ENCODE results near the gene GNL1. TPM values are rescaled to one million over a fixed set of nuclear protein-coding genes. Genes with fewer than 3 reads are reported as not detected.

The GNL1 gene
- total RNA-seq, 1 experiment from 2014 or later, result 42.4 TPM

DNA sequence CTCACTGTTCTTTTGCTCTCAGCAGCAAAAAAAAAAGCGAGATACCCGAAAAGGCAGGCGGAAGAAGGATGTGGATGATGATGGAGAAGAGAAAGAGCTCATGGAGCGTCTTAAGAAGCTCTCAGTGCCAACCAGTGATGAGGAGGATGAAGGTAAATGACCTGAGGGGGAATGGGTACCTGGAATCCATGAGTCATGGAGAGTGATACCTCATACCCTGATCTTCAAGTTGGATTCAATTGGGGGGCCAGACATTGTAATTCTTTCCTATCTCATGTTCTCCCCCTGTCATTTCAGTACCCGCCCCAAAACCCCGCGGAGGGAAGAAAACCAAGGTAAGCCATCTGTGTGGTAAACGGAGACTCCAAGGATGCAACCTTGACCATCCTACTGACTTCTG is 21.8 kb upstream of the GNL1 start:
- no peaks in the 10 kb centered on the region for H3K4me1 ChIP-seq
- H3K4me3 ChIP-seq, result no peak overlapping the region
- H3K36me3 ChIP-seq, result peaks cover 62% of the 10 kb centered on the region
- no peaks in the 10 kb centered on the region for H3K9me3 ChIP-seq (replicated peaks)
- no peak overlapping the region for H3K27ac ChIP-seq
- DNase-seq, result no peak
- no peaks in the 10 kb centered on the region for H3K27me3 ChIP-seq

GRCh38 chr6:30573113-30573512 is 16.8 kb upstream of the GNL1 start:
- Histone ChIP-seq H3K4me3 (no peak overlapping the region), H3K4me1 (peaks cover 3% of the 10 kb centered on the region; the same call in 1 of the 2 replicates), H3K27me3 (no peaks in the 10 kb centered on the region), H3K27ac (no peak overlapping the region), H3K36me3 (peaks cover 27% of the 10 kb centered on the region), H3K9me3 (replicated peaks) (no peaks in the 10 kb centered on the region)
- DNase-seq, result no peak

- no peak for DNase-seq
- H3K4me1 ChIP-seq, result peaks cover 3% of the 10 kb centered on the region; the same call in 1 of the 2 replicates
- H3K4me3 ChIP-seq, result peak overlapping the region; percentile 95
- H3K27me3 ChIP-seq, result no peaks in the 10 kb centered on the region
- H3K9me3 ChIP-seq (replicated peaks), result no peaks in the 10 kb centered on the region
- no peak overlapping the region for H3K27ac ChIP-seq
- H3K36me3 ChIP-seq, result peaks cover 18% of the 10 kb centered on the region
Measured at GRCh38 chr6:30572148-30572547, 15.9 kb upstream of the GNL1 start.

GRCh38 chr6:30571762-30572082 is 15.4 kb upstream of the GNL1 start:
- Histone ChIP-seq H3K9me3 (replicated peaks) (no peaks in the 10 kb centered on the region), H3K4me1 (peaks cover 3% of the 10 kb centered on the region; the same call in 1 of the 2 replicates), H3K4me3 (peak overlapping the region; percentile 95), H3K27ac (peak overlapping the region; percentile 86), H3K36me3 (peaks cover 13% of the 10 kb centered on the region), H3K27me3 (no peaks in the 10 kb centered on the region)
- DNase-seq, result no peak

- DNase-seq, result peak; percentile 96 to 97
- H3K27me3 ChIP-seq, result no peaks in the 10 kb centered on the region
- H3K4me1 ChIP-seq, result peaks cover 3% of the 10 kb centered on the region; the same call in 1 of the 2 replicates
Measured at GRCh38 chr6:30571075-30571761, 14.9 kb upstream of the GNL1 start, which contains the start of gene ABCF1. Gene ABCF1, plus strand, starts transcription at chr6:30571442. Its CDS starts 46 bp downstream, at chr6:30571488.

DNA sequence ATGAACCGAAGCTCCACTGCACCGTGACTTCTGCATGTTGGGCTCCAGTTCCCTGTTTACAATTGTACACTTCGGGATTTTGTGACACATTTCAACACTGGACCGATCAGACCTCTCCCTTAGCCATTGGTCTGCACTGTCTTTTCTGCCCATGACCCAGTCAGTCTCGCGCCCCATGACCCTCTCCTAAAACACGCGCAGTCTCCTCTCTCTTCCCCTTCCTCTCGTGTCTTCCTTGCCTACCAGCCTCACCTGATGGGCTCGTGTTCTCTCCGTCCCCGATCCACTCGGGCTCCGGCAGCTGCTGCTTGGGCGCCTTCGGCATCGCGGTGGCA is 14.4 kb upstream of the GNL1 start:
- DNase-seq, result no peak
- Histone ChIP-seq H3K36me3 (peaks cover 9% of the 10 kb centered on the region), H3K27ac (no peak overlapping the region; the same call in 1 of the 2 replicates), H3K9me3 (replicated peaks) (no peaks in the 10 kb centered on the region), H3K27me3 (no peaks in the 10 kb centered on the region), H3K4me1 (peaks cover 3% of the 10 kb centered on the region; the same call in 1 of the 2 replicates), H3K4me3 (peak overlapping the region; percentile 95)

More at GRCh38 chr6:30571075-30571761, 14.9 kb upstream of the GNL1 start, which contains the start of gene ABCF1:
- H3K9me3 ChIP-seq (replicated peaks), result no peaks in the 10 kb centered on the region
- H3K4me3 ChIP-seq, result peak within 1 kb of the TSS; percentile 95
- peaks cover 9% of the 10 kb centered on the region for H3K36me3 ChIP-seq
- peak within 1 kb of the TSS; percentile 86 for H3K27ac ChIP-seq

- peaks cover 9% of the 10 kb centered on the region; the same call in 1 of the 2 replicates for H3K36me3 ChIP-seq
- no peak overlapping the region for H3K27ac ChIP-seq
- H3K4me1 ChIP-seq, result peaks cover 3% of the 10 kb centered on the region; the same call in 1 of the 2 replicates
- peak overlapping the region; percentile 95 for H3K4me3 ChIP-seq
- H3K9me3 ChIP-seq (replicated peaks), result no peaks in the 10 kb centered on the region
- H3K27me3 ChIP-seq, result no peaks in the 10 kb centered on the region
- no peak for DNase-seq
Measured at GRCh38 chr6:30570263-30570662, 14.0 kb upstream of the GNL1 start.

GRCh38 chr6:30568245-30568644 is 12.0 kb upstream of the GNL1 start:
- H3K4me1 ChIP-seq, result peaks cover 3% of the 10 kb centered on the region; the same call in 1 of the 2 replicates
- no peak overlapping the region for H3K4me3 ChIP-seq
- no peaks in the 10 kb centered on the region for H3K27me3 ChIP-seq
- no peaks in the 10 kb centered on the region for H3K9me3 ChIP-seq (replicated peaks)
- H3K27ac ChIP-seq, result no peak overlapping the region
- DNase-seq, result no peak
- peaks cover 7% of the 10 kb centered on the region; the same call in 1 of the 2 replicates for H3K36me3 ChIP-seq

- Histone ChIP-seq H3K4me1 (peaks cover 3% of the 10 kb centered on the region; the same call in 1 of the 2 replicates), H3K27ac (no peak overlapping the region), H3K9me3 (replicated peaks) (no peaks in the 10 kb centered on the region), H3K4me3 (no peak overlapping the region), H3K36me3 (peaks cover 12% of the 10 kb centered on the region; the same call in 1 of the 2 replicates), H3K27me3 (no peaks in the 10 kb centered on the region)
- no peak for DNase-seq
Measured at GRCh38 chr6:30565772-30566171, 9.5 kb upstream of the GNL1 start.

DNA sequence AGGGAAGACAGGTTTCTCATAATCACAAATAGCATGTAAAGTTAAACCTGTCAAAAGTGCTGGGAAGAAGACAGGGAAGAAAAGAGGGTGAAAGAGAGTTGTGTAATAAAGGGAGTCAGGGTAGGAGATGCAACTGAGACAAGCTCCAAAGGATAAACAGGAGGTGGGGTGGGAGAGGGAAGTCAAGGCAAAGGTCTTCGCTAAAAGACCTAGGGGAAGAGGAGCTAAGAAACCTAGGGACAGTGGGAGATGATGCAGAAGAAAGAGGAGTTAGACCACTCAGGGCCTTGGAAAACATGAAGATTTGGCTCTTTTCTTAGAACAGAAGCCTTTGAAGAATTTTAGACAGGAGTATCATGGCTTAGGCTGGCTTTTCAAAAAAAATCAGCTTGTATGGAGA is 7.8 kb upstream of the GNL1 start:
- DNase-seq, result no peak
- no peak overlapping the region for H3K27ac ChIP-seq
- no peaks in the 10 kb centered on the region for H3K4me1 ChIP-seq

GRCh38 chr6:30562470-30563425 is 6.5 kb upstream of the GNL1 start:
- Histone ChIP-seq H3K27me3 (no peaks in the 10 kb centered on the region), H3K27ac (no peak overlapping the region), H3K4me1 (no peaks in the 10 kb centered on the region), H3K9me3 (replicated peaks) (no peaks in the 10 kb centered on the region), H3K4me3 (no peak overlapping the region), H3K36me3 (peaks cover 12% of the 10 kb centered on the region; the same call in 1 of the 2 replicates)
- no peak for DNase-seq

More for the DNA sequence above, 7.8 kb upstream of the GNL1 start:
- H3K4me3 ChIP-seq, result no peak overlapping the region
- no peaks in the 10 kb centered on the region for H3K9me3 ChIP-seq (replicated peaks)
- H3K36me3 ChIP-seq, result peaks cover 12% of the 10 kb centered on the region; the same call in 1 of the 2 replicates
- H3K27me3 ChIP-seq, result no peaks in the 10 kb centered on the region

DNA sequence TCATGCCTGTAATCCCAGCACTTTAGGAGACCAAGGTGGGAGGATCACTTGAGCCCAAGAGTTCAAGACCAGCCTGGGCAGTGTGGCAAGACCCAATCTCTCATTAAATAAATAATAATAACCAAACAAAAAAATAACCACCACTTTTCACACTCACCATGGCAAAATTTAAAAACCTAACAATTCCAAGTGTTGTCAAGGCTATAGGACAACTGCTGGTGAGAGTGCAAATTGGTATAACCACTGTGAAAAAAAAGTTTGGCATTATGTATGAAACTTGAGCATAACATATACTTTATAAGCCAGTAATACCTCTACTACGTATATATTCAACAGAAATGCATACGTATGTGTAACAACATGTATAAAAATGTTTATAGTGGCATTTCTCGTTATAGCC is 4.6 kb upstream of the GNL1 start:
- Histone ChIP-seq H3K27ac (no peak overlapping the region), H3K36me3 (peaks cover 12% of the 10 kb centered on the region; the same call in 1 of the 2 replicates), H3K4me1 (no peaks in the 10 kb centered on the region), H3K27me3 (no peaks in the 10 kb centered on the region), H3K9me3 (replicated peaks) (no peaks in the 10 kb centered on the region), H3K4me3 (no peak overlapping the region)
- DNase-seq, result no peak

- DNase-seq, result no peak
- Histone ChIP-seq H3K27ac (peak overlapping the region; percentile 78), H3K27me3 (no peaks in the 10 kb centered on the region), H3K4me1 (no peaks in the 10 kb centered on the region), H3K4me3 (peak overlapping the region; percentile 79), H3K9me3 (replicated peaks) (no peaks in the 10 kb centered on the region), H3K36me3 (peaks cover 14% of the 10 kb centered on the region; the same call in 1 of the 2 replicates)
Measured at GRCh38 chr6:30557683-30557981, 1.3 kb upstream of the GNL1 start.

DNA sequence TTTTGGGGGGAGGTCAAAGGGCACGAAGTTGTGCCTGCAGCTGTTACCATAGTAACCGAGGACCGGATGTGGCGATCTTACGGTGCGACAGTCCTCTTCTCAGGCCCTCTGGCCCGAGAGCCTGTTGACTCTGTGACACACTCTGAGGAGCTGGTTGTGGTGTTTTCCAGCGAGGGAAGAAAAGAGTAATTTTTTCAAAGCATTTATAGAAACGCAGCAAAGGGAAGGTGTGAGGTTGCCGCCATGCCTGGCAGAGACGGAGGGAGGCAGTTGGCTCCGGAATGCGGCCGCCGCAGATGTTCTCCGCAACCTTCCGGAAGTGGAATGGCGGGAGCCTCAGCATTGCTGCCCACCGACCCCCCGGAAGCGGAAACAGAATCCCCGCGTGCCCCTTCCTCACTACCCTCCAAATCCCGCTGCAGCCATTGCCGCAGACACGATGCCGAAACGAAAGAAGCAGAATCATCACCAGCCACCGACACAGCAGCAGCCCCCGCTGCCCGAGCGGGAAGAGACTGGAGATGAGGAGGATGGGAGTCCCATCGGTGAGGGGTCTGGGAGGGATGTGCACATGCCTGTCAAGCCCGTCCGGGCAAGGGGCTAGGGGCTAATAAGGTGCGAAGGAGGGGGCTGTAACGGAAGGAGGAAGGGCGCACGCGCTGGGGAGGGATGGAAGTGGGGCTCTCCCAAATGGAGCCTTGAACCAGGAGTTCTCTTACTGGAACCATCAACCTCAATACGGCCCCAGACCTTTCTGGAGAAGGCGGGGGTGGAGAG is 805 bp upstream of the GNL1 start, which contains the start of gene PRR3:
Gene PRR3, plus strand, starts transcription at position 390 of the 777 bp plus-strand sequence. Its CDS starts 50 bp downstream, at position 440.
- no peaks in the 10 kb centered on the region for H3K4me1 ChIP-seq
- peak within 1 kb of the TSS; percentile 79 for H3K4me3 ChIP-seq
- H3K9me3 ChIP-seq (replicated peaks), result no peaks in the 10 kb centered on the region
- H3K27ac ChIP-seq, result peak within 1 kb of the TSS; percentile 78
- H3K36me3 ChIP-seq, result peaks cover 14% of the 10 kb centered on the region; the same call in 1 of the 2 replicates
- no peaks in the 10 kb centered on the region for H3K27me3 ChIP-seq
- DNase-seq, result peak; percentile 89 to 91
